ENCODE data around the gene WDR48.

The WDR48 gene

DNA sequence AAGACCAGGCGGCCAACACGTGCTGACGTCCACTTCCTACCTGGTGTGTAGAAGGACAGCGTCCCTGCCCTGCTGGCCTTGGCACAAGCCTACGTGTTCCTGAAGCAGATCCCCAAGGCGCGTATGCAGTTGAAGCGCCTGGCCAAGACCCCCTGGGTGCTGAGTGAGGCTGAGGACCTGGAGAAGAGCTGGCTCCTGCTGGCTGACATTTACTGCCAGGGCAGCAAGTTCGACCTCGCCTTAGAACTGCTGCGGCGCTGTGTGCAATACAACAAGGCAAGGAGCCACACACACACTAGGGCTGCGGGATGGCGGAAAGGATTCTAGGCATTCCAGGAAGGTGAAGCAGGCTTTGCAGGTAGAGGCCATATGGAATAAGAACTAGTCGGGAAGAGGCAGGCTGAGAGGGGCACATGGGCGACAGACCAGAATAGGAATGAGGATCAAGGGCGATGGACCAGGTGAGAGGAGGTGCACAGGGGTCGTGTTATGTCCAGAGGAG lies 85.7 kb downstream of the WDR48 start:
- TF ChIP-seq, protein P1, sequence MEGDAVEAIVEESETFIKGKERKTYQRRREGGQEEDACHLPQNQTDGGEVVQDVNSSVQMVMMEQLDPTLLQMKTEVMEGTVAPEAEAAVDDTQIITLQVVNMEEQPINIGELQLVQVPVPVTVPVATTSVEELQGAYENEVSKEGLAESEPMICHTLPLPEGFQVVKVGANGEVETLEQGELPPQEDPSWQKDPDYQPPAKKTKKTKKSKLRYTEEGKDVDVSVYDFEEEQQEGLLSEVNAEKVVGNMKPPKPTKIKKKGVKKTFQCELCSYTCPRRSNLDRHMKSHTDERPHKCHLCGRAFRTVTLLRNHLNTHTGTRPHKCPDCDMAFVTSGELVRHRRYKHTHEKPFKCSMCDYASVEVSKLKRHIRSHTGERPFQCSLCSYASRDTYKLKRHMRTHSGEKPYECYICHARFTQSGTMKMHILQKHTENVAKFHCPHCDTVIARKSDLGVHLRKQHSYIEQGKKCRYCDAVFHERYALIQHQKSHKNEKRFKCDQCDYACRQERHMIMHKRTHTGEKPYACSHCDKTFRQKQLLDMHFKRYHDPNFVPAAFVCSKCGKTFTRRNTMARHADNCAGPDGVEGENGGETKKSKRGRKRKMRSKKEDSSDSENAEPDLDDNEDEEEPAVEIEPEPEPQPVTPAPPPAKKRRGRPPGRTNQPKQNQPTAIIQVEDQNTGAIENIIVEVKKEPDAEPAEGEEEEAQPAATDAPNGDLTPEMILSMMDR (IDR thresholded peaks at IDR 0.05; ENCODE audit: borderline replicate concordance, insufficient read depth, low read depth, low read length): no peak
- no peak overlapping the region for H3K4me3 ChIP-seq (ENCODE audit: low read depth, low read length)

DNA sequence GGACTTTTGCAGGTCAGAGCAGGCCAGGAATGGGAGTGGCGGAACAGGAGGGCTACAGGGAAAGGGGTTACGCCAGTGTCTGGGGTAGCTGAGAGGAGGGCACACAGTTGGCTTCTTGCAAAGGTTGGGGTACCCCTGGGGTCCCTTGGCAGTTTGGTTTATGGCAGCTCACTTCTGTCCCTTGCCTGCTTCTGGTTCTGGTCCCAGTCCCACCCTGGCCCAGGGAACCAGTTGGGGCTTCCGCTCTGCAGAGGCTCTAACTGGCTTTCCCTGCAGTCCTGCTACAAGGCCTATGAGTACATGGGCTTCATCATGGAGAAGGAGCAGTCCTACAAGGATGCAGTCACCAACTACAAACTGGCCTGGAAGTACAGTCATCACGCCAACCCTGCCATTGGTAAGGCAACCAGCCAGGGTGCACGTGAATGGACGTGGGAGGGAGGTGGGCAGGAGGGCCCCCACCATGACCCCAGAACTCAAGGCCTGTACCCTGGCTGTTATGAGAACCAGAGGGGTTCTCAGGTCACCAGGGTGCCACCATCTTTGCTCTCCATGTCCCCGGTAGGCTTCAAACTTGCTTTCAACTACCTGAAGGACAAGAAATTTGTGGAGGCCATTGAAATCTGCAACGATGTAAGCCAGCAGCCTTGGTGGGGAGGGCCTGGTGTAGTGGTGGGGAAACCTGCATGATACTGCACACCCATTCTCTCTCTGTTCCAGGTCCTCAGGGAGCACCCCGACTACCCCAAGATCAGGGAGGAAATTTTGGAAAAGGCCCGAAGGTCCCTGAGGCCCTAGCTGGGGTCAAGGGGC lies 86.4 kb downstream of the WDR48 start:
- H3K4me3 ChIP-seq (ENCODE audit: low read depth, low read length): no peak overlapping the region
- TF ChIP-seq, protein P1 (IDR thresholded peaks at IDR 0.05; ENCODE audit: borderline replicate concordance, insufficient read depth, low read depth, low read length): no peak

DNA sequence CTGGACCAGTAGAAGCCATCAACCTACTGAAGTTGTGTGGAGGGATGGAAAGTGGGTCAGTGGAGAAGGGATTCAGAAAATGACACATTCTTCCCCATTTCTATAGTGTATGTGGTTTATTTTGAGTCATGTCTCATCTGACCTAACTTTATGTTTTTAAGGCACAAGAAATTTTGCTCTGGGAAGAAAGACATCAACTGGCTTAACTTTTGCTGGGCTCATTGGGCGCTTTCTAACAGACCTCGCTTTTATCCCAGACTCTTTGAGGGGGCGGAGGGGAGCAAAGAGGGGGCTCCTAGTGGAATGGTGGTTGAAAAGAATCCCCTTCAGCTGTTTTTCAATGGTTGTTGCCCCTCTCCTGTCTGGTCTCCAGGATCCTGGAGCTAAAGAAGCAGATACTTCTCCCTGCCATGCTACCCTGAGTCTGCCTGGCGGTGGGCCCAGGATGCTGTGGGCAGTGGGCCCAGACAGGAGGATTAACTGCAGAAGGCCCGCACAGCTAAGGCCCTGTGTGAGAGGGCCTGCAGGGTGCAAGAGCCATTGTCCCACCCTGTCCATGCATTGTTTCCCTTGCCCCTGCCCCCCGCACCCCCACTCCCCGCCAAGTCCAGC lies 87.1 kb downstream of the WDR48 start:
- TF ChIP-seq, protein P1 (IDR thresholded peaks at IDR 0.05; ENCODE audit: borderline replicate concordance, insufficient read depth, low read depth, low read length): no peak
- H3K4me3 ChIP-seq (ENCODE audit: low read depth, low read length): no peak overlapping the region

DNA sequence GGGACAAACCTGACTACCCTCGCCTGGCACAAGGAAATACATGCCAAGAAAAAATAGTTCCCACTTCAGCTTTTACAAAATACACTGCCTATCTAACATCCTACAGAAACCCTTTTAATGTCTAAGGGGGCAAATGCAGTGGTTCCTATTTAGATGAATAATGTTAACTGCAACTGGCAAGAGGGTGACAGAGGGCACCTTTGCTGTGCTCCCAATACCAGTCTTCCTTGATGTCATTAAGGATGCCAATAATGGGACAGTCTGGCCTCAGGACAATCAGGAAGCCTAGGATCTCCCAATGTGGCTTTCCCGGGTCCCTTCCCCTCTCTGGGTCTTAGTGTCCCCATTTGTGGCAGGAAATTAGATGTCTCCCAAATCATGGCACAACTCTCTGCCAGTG lies 87.6 kb downstream of the WDR48 start:
- H3K4me3 ChIP-seq (ENCODE audit: low read depth, low read length): no peak overlapping the region
- TF ChIP-seq, protein P1 (IDR thresholded peaks at IDR 0.05; ENCODE audit: borderline replicate concordance, insufficient read depth, low read depth, low read length): no peak

DNA sequence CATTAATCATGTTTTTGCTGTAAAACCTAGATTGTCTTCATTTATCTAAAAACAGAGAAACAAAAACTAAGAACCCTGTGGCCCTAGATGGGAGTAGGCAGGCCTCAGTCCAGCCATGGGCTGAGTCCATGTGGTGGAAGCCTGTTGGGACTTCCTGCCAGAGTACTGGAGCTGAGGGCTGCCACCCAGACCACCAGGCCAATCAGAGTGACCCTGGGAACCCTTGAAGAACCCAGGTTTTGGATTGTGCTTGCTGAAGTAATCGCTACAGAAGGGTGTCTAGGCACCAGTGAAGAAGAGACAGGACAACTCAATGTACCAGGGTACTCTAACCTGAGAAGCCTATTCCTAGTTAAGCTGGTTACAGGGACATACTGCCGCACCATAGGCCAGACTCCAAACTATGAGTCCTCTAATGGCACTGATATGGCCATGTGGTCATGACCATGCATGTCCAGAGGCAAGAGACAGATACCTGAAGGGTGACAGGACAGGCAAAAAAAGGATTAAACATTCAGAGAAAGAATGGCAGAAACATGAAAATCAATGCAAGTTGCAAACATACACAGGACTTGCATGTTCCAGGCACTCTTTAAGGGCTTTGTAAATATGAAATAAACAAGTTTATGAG lies 88.6 kb downstream of the WDR48 start:
- H3K4me3 ChIP-seq (ENCODE audit: low read depth, low read length): no peak overlapping the region
- TF ChIP-seq, protein P1 (IDR thresholded peaks at IDR 0.05; ENCODE audit: borderline replicate concordance, insufficient read depth, low read depth, low read length): no peak

DNA sequence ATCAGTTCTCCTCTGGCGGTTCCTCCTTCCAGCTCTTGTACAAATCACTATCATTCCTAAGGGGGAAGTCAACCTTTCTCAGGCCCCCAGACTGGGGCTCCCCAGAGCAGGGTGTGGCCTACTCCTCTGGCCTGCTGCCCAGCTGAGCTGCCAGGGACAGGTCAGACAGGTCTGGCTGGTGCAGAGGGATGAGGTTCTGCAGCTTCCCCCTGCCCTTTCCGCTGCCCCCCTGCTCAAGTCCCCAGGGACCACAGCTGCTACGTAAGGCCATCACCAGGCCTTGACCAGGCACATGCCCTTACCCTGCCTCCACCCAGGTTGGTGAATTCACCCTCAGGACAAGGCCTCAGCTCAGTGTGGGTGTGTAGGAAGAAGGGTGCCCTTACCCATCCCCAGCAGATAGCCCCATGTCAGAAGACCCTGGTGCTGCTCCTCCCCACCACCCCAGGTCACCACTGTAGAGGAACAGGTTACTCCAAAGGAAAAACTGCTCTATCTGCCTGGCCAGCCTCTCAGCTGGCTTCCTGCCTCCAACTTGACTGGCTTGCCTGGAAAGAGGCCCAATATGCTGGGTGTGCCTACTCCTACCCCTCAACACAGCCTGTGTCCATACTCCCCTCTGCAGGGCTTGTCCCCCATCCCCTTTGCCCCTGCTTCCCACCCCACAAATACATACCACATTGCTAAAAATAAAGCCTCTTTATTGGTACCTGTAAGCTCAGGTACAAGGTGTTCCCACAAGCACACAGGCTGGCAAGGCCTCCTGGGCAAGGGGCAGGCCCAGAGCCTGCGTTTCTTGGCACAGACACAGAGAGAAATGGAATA lies 89.6 kb downstream of the WDR48 start:
- H3K4me3 ChIP-seq (ENCODE audit: low read depth, low read length): no peak overlapping the region
- TF ChIP-seq, protein P1 (IDR thresholded peaks at IDR 0.05; ENCODE audit: borderline replicate concordance, insufficient read depth, low read depth, low read length): no peak

Data from GM12875 (cell line).